GM12878 (cell line): ENCODE results near the gene TRUB2. TPM values are rescaled to one million over a fixed set of nuclear protein-coding genes. Genes with fewer than 3 reads are reported as not detected.
A peak's percentile ranks its signal among the peaks of the same experiment; 100 is the strongest.

Experiments used
- BRCA1 ChIP-seq: IDR thresholded peaks from 2 replicates; pipeline ENCODE4 v1.6.1; 2011; ENCODE audit warnings: low read depth, low read length, improper control_type of control experiment
- CHD4 ChIP-seq: fragments of 200-600 bp; sonication (generic); IDR thresholded peaks from 2 replicates; pipeline ENCODE4 v1.6.1; 2016; ENCODE audit warnings: mild to moderate bottlenecking
- HDGF ChIP-seq: fragments of 450-650 bp; IDR thresholded peaks from 2 replicates; pipeline ENCODE4 v1.6.1; 2016; ENCODE audit warnings: antibody characterized with exemption
- MEF2A ChIP-seq: IDR thresholded peaks from 2 replicates; pipeline ENCODE4 v1.6.1; 2011; ENCODE audit warnings: low read depth, mild to moderate bottlenecking, low read length, moderate library complexity; ENCODE audit not compliant: insufficient read depth
- MLLT1 ChIP-seq: fragments of 450-650 bp; IDR thresholded peaks from 2 replicates; pipeline ENCODE4 v1.6.1; 2016; ENCODE audit warnings: mild to moderate bottlenecking
- MYB ChIP-seq: fragments of 150-350 bp; IDR thresholded peaks from 2 replicates; pipeline ENCODE4 v1.6.1; 2014; ENCODE audit warnings: mild to moderate bottlenecking, low read depth, low read length, borderline replicate concordance
- MYC ChIP-seq: IDR thresholded peaks from 2 replicates; pipeline ENCODE4 v1.6.1; 2011; ENCODE audit warnings: mild to moderate bottlenecking, low read length, moderate library complexity, inconsistent platforms; ENCODE audit not compliant: insufficient read depth, insufficient replicate concordance, insufficient read length, severe bottlenecking
- NBN ChIP-seq: fragments of 450-650 bp; IDR thresholded peaks from 2 replicates; pipeline ENCODE4 v1.6.1; 2016
- NFYB ChIP-seq: IDR thresholded peaks from 2 replicates; pipeline ENCODE4 v1.6.1; 2011; ENCODE audit warnings: low read depth, mild to moderate bottlenecking, low read length, improper control_type of control experiment, moderate library complexity; ENCODE audit not compliant: insufficient read depth
- PKNOX1 ChIP-seq: fragments of 450-650 bp; IDR thresholded peaks from 2 replicates; pipeline ENCODE4 v1.6.1; 2016; ENCODE audit warnings: mild to moderate bottlenecking
- PML ChIP-seq: IDR thresholded peaks from 2 replicates; pipeline ENCODE4 v1.6.1; 2012; ENCODE audit warnings: low read length, inconsistent platforms
- POLR2AphosphoS2 ChIP-seq: IDR thresholded peaks from 2 replicates; pipeline ENCODE4 v1.6.1; 2011; ENCODE audit warnings: low read depth, mild to moderate bottlenecking, low read length, improper control_type of control experiment, moderate library complexity
- PRDM15 ChIP-seq: fragments of 450-650 bp; formaldehyde crosslinking; IDR thresholded peaks from 2 replicates; pipeline ENCODE4 v1.4.0; 2020; ENCODE audit warnings: mild to moderate bottlenecking, moderate library complexity
- RFX5 ChIP-seq: IDR thresholded peaks from 2 replicates; pipeline ENCODE4 v1.6.1; 2011; ENCODE audit warnings: low read depth, low read length, improper control_type of control experiment
- SREBF1 ChIP-seq: IDR thresholded peaks from 2 replicates; pipeline ENCODE4 v1.6.1; 2012; ENCODE audit warnings: mild to moderate bottlenecking, low read length
- SUZ12 ChIP-seq: fragments of 200-600 bp; sonication (generic); IDR thresholded peaks from one replicate; pipeline ENCODE4 v1.6.1; 2018; ENCODE audit warnings: antibody characterized with exemption, mild to moderate bottlenecking; ENCODE audit not compliant: unreplicated experiment
- TAF1 ChIP-seq: IDR thresholded peaks from 2 replicates; pipeline ENCODE4 v1.6.1; 2011; ENCODE audit warnings: mild to moderate bottlenecking, low read depth, low read length, borderline replicate concordance
- USF2 ChIP-seq: IDR thresholded peaks from 2 replicates; pipeline ENCODE4 v1.6.1; 2011; ENCODE audit warnings: low read depth, low read length, improper control_type of control experiment, borderline replicate concordance
- YY1 ChIP-seq: IDR thresholded peaks from 2 replicates; pipeline ENCODE4 v1.6.1; 2011; ENCODE audit warnings: low read depth, mild to moderate bottlenecking, low read length
- ZBED1 ChIP-seq: IDR thresholded peaks from 2 replicates; pipeline ENCODE4 v1.6.1; 2016; ENCODE audit warnings: borderline replicate concordance
- ZNF384 ChIP-seq: IDR thresholded peaks from 2 replicates; pipeline ENCODE4 v1.6.1; 2012; ENCODE audit warnings: low read depth, mild to moderate bottlenecking, low read length, improper control_type of control experiment, borderline replicate concordance
- polyA plus RNA-seq, 11 experiments: library from polyadenylated mRNA; depleted of rRNA in 4 of 11; unstranded in 6 of 11; stranded (reverse) in 5 of 11; fragments of >200 nt; fragmentation: Nextera tagmentation in 4 of 11; fragmentation: Illumina TruSeq in 1 of 11; extraction: Ambion mirVana in 4 of 11; extraction: Trizol in 1 of 11; gene quantifications; 1 replicate in 1 of 11; 2 replicates in 10 of 11; pipeline versions ENCODE4 v1.2.1 to v1.2.3, GENCODE V29; 2011 to 2016; ENCODE audit warnings: inconsistent platforms in 2 of 11, missing spikeins in 2 of 11, low read depth in 1 of 11
- total RNA-seq, 4 experiments: library from RNA; depleted of rRNA in 3 of 4; stranded (reverse); fragments of >200 nt in 3 of 4; fragmentation: Illumina TruSeq in 1 of 4; extraction: Trizol in 1 of 4; gene quantifications; 2 replicates each; pipeline versions ENCODE4 v1.2.1 to v1.2.3, GENCODE V29; 2013 to 2021

Gene TRUB2
- total and polyA plus RNA-seq, 10 of the 15 experiments (the other 5 are each of a cell fraction or from before 2014, with no cell fraction given), result 2.8 to 70.5 (median 37.2) TPM

- peak; percentile 94; the same call in 1 of the 2 replicates for TF ChIP-seq HDGF
- TF ChIP-seq CHD4, result no peak
- TF ChIP-seq YY1, result no peak
- no peak for TF ChIP-seq PKNOX1
- no peak for TF ChIP-seq SUZ12
- no peak for TF ChIP-seq ZNF384
- no peak for TF ChIP-seq RFX5
- no peak for TF ChIP-seq MYC
- TF ChIP-seq POLR2AphosphoS2, result no peak
- TF ChIP-seq MEF2A, result no peak
- TF ChIP-seq NFYB, result no peak
- TF ChIP-seq USF2, result no peak
- peak; percentile 57; the same call in 1 of the 2 replicates for TF ChIP-seq NBN
- TF ChIP-seq ZBED1, result no peak
- no peak for TF ChIP-seq BRCA1
- TF ChIP-seq PML, result no peak
- no peak for TF ChIP-seq MYB
- TF ChIP-seq MLLT1, result no peak
- no peak for TF ChIP-seq TAF1
- TF ChIP-seq SREBF1, result no peak
- TF ChIP-seq PRDM15 (CRISPR knock-in tag), result no peak
- TF ChIP-seq, all 136 proteins: peak for 18
Measured at GRCh38 chr9:128361986-128362646, 39.9 kb upstream of the TRUB2 start (continued).
